ENCODE measurements around the gene TCEA3.
A peak's percentile ranks its signal among the peaks of the same experiment; 100 is the strongest.

The TCEA3 gene

DNA sequence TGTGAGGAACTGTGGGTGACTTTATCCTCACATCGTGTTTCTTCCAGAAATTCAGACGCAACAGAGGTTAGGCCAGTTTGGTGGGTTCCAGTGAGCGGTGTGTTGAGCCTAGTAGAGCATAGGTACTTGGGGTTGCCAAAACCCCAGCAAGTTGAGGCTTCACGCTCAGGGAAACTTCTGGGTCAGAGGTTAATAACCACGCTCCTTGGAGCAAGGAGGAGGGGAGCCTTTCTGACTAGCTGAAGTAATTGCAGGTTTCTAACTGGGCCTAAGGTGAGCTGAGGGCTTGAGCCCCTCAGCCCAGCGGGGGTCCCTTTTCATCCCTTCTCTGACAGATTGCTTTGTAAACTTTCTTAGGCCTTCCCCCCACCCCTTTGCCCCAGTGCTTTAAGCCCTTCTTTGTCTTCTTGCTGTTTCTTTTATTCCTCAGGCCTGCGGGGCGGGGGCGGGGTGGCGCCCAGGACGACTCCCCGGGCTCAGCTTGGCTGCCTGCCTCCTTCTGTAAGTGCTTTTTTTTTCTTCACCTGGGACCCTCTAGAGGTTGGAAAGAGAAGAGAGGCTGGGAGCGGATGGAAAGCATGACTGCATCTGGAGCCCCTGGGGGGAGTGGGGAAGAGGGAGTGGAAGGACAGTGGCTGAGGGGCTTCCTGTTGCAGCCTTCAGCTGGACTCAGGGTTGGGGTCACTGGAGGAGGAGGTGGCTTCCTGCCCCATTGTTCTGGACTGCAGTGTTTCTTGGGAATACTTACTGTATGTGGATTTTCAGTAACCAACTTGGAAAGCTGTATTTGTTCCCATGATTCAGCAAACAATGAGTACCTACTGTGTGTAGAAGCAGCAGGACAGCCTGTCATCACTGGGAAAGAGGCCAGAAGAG lies 53.6 kb downstream of the TCEA3 start:
- TF ChIP-seq YY1 (IDR thresholded peaks at IDR 0.05; ENCODE audit: insufficient read depth, insufficient read length) (no peak), SUZ12 (IDR thresholded peaks at IDR 0.05; ENCODE audit: extremely low read depth, insufficient read depth, insufficient read length) (no peak)
- Histone ChIP-seq H3K27me3 (ENCODE audit: insufficient read depth, insufficient read length) (peaks cover 83% of the 10 kb centered on the region), H3K36me3 (ENCODE audit: insufficient read depth, insufficient read length, low read length) (peaks cover 9% of the 10 kb centered on the region), H3K9ac (ENCODE audit: insufficient read length, low read depth) (no peak overlapping the region), H3K4me1 (ENCODE audit: insufficient read depth, insufficient read length) (peaks cover 13% of the 10 kb centered on the region), H3K9me3 (ENCODE audit: insufficient read depth, low read length) (peaks cover 9% of the 10 kb centered on the region), H3K4me3 (ENCODE audit: insufficient read length, low read depth) (no peak overlapping the region)
- peak; percentile 92 for DNase-seq (ENCODE audit: low read depth, low spot score)

DNA sequence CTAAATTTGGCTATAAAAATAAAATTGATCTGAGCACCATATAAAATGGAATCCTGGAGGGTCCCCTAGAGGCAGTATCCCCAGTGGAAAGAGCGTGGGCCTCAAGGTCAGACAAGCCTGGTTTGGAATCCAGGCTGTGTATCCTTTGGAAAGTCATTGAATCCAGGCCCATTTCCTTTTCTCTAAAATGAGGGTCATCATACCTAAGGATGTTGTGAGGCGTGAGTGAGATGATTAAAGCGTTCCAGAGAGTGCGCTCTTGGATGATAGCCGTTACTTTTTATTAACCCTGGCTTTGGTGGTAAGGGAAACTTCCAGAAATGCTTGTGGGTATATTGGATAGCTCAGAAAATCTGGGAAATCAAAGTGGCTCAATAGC lies 54.2 kb downstream of the TCEA3 start:
- Histone ChIP-seq H3K4me1 (ENCODE audit: insufficient read depth, insufficient read length) (peaks cover 13% of the 10 kb centered on the region), H3K36me3 (ENCODE audit: insufficient read depth, insufficient read length, low read length) (peaks cover 9% of the 10 kb centered on the region), H3K9me3 (ENCODE audit: insufficient read depth, low read length) (peaks cover 12% of the 10 kb centered on the region), H3K9ac (ENCODE audit: insufficient read length, low read depth) (no peak overlapping the region), H3K4me3 (ENCODE audit: insufficient read length, low read depth) (no peak overlapping the region), H3K27me3 (ENCODE audit: insufficient read depth, insufficient read length) (peaks cover 80% of the 10 kb centered on the region)
- DNase-seq (ENCODE audit: low read depth, low spot score), result no peak
- TF ChIP-seq YY1 (IDR thresholded peaks at IDR 0.05; ENCODE audit: insufficient read depth, insufficient read length) (no peak), ZNF274 (IDR thresholded peaks at IDR 0.05; ENCODE audit: low read depth, low read length) (no peak), SUZ12 (IDR thresholded peaks at IDR 0.05; ENCODE audit: extremely low read depth, insufficient read depth, insufficient read length) (no peak)

GRCh38 chr1:23369335-23370013 lies 55.1 kb downstream of the TCEA3 start, which contains the start of gene ZNF436:
ZNF436 (minus strand) TSS chr1:23369836; CDS start chr1:23368005, 1,831 bp downstream.
- peak within 1 kb of the TSS; percentile 93 for H3K9ac ChIP-seq (ENCODE audit: insufficient read length, low read depth)
- DNase-seq (ENCODE audit: low read depth, low spot score), result no peak
- TF ChIP-seq YY1 (IDR thresholded peaks at IDR 0.05; ENCODE audit: insufficient read depth, insufficient read length) (no peak), ZNF274 (IDR thresholded peaks at IDR 0.05; ENCODE audit: low read depth, low read length) (no peak), SUZ12 (IDR thresholded peaks at IDR 0.05; ENCODE audit: extremely low read depth, insufficient read depth, insufficient read length) (no peak)
- H3K36me3 ChIP-seq (ENCODE audit: insufficient read depth, insufficient read length, low read length), result peaks cover 9% of the 10 kb centered on the region
- H3K9me3 ChIP-seq (ENCODE audit: insufficient read depth, low read length), result peaks cover 17% of the 10 kb centered on the region
- H3K4me1 ChIP-seq (ENCODE audit: insufficient read depth, insufficient read length), result peaks cover 13% of the 10 kb centered on the region
- H3K27me3 ChIP-seq (ENCODE audit: insufficient read depth, insufficient read length), result peaks cover 77% of the 10 kb centered on the region
- peak within 1 kb of the TSS; percentile 47 for H3K4me3 ChIP-seq (ENCODE audit: insufficient read length, low read depth)

GRCh38 chr1:23368562-23369334 lies 55.8 kb downstream of the TCEA3 start:
- peak; percentile 76 for DNase-seq (ENCODE audit: low read depth, low spot score)
- Histone ChIP-seq H3K27me3 (ENCODE audit: insufficient read depth, insufficient read length) (peaks cover 72% of the 10 kb centered on the region), H3K36me3 (ENCODE audit: insufficient read depth, insufficient read length, low read length) (peaks cover 9% of the 10 kb centered on the region), H3K9me3 (ENCODE audit: insufficient read depth, low read length) (peaks cover 24% of the 10 kb centered on the region), H3K4me1 (ENCODE audit: insufficient read depth, insufficient read length) (peaks cover 13% of the 10 kb centered on the region), H3K4me3 (ENCODE audit: insufficient read length, low read depth) (peak overlapping the region; percentile 47), H3K9ac (ENCODE audit: insufficient read length, low read depth) (peak overlapping the region; percentile 93)
- no peak for TF ChIP-seq SUZ12 (IDR thresholded peaks at IDR 0.05; ENCODE audit: extremely low read depth, insufficient read depth, insufficient read length)
- TF ChIP-seq ZNF274 (IDR thresholded peaks at IDR 0.05; ENCODE audit: low read depth, low read length), result no peak
- TF ChIP-seq YY1 (IDR thresholded peaks at IDR 0.05; ENCODE audit: insufficient read depth, insufficient read length), result no peak

GRCh38 chr1:23367791-23368561 lies 56.6 kb downstream of the TCEA3 start:
- peak overlapping the region; percentile 55 for H3K4me3 ChIP-seq (ENCODE audit: insufficient read length, low read depth)
- peaks cover 11% of the 10 kb centered on the region for H3K36me3 ChIP-seq (ENCODE audit: insufficient read depth, insufficient read length, low read length)
- peaks cover 65% of the 10 kb centered on the region for H3K27me3 ChIP-seq (ENCODE audit: insufficient read depth, insufficient read length)
- peak; percentile 95 for DNase-seq (ENCODE audit: low read depth, low spot score)
- TF ChIP-seq YY1 (IDR thresholded peaks at IDR 0.05; ENCODE audit: insufficient read depth, insufficient read length) (no peak), ZNF274 (IDR thresholded peaks at IDR 0.05; ENCODE audit: low read depth, low read length) (no peak)
- peak overlapping the region; percentile 93 for H3K9ac ChIP-seq (ENCODE audit: insufficient read length, low read depth)
- H3K9me3 ChIP-seq (ENCODE audit: insufficient read depth, low read length), result peaks cover 32% of the 10 kb centered on the region
- H3K4me1 ChIP-seq (ENCODE audit: insufficient read depth, insufficient read length), result peaks cover 13% of the 10 kb centered on the region

- peaks cover 17% of the 10 kb centered on the region for H3K36me3 ChIP-seq (ENCODE audit: insufficient read depth, insufficient read length, low read length)
- peaks cover 64% of the 10 kb centered on the region for H3K27me3 ChIP-seq (ENCODE audit: insufficient read depth, insufficient read length)
- DNase-seq (ENCODE audit: low read depth, low spot score), result no peak
- H3K4me3 ChIP-seq (ENCODE audit: insufficient read length, low read depth), result peak overlapping the region; percentile 55
- peaks cover 38% of the 10 kb centered on the region for H3K9me3 ChIP-seq (ENCODE audit: insufficient read depth, low read length)
- peak overlapping the region; percentile 83 for H3K9ac ChIP-seq (ENCODE audit: insufficient read length, low read depth)
- no peak for TF ChIP-seq SUZ12 (IDR thresholded peaks at IDR 0.05; ENCODE audit: extremely low read depth, insufficient read depth, insufficient read length)
- TF ChIP-seq YY1 (IDR thresholded peaks at IDR 0.05; ENCODE audit: insufficient read depth, insufficient read length), result no peak
- no peak for TF ChIP-seq ZNF274 (IDR thresholded peaks at IDR 0.05; ENCODE audit: low read depth, low read length)
- H3K4me1 ChIP-seq (ENCODE audit: insufficient read depth, insufficient read length), result peaks cover 13% of the 10 kb centered on the region
Measured at GRCh38 chr1:23367451-23367790, 57.1 kb downstream of the TCEA3 start.

Measured in NT2/D1 (cell line).